GM06990 (cell line): ENCODE measurements around the gene KCTD11.

Experiments
- DNase-seq: peaks from one replicate; pipeline ENCODE4 v3.0.0-alpha.2; 2011; ENCODE audit not compliant: insufficient read length; ENCODE audit errors: extremely low read depth
- H3K27me3 ChIP-seq: replicated peaks from 2 replicates; pipeline ENCODE4 v1.6.0; 2011; ENCODE audit warnings: low read length; ENCODE audit not compliant: control insufficient read depth, insufficient read depth
- H3K36me3 ChIP-seq: 2 replicates; pipeline ENCODE4 v1.5.1; 2011; ENCODE audit warnings: low read length; ENCODE audit not compliant: control insufficient read depth, insufficient read depth
- H3K4me3 ChIP-seq: replicated peaks from 2 replicates; pipeline ENCODE4 v1.5.1; 2011; ENCODE audit warnings: low read depth, mild to moderate bottlenecking, control low read depth, low read length
- CTCF ChIP-seq: IDR thresholded peaks from 2 replicates; pipeline ENCODE4 v1.5.1; 2011; ENCODE audit warnings: low read length, control low read depth, mild to moderate bottlenecking, inconsistent platforms; ENCODE audit not compliant: insufficient read depth, poor library complexity, severe bottlenecking

The KCTD11 gene

GRCh38 chr17:7391307-7391706 lies 39.3 kb downstream of the KCTD11 start:
- H3K27me3 ChIP-seq: no peaks in the 10 kb centered on the region
- no peak for DNase-seq
- TF ChIP-seq CTCF: no peak
- H3K4me3 ChIP-seq: no peak overlapping the region
- H3K36me3 ChIP-seq: peaks cover 14% of the 10 kb centered on the region

GRCh38 chr17:7392696-7393612 lies 41.0 kb downstream of the KCTD11 start:
- no peaks in the 10 kb centered on the region for H3K27me3 ChIP-seq
- peak overlapping the region; percentile 89 for H3K4me3 ChIP-seq
- no peak for TF ChIP-seq CTCF
- DNase-seq: no peak
- peaks cover 14% of the 10 kb centered on the region for H3K36me3 ChIP-seq

- no peak for TF ChIP-seq CTCF
- Histone ChIP-seq H3K27me3 (no peaks in the 10 kb centered on the region), H3K4me3 (peak overlapping the region; percentile 89), H3K36me3 (peaks cover 13% of the 10 kb centered on the region)
- no peak for DNase-seq
These were observed 41.9 kb downstream of the KCTD11 start for GRCh38 chr17:7393613-7394451.

- DNase-seq: peak; percentile 87
- Histone ChIP-seq H3K4me3 (peak within 1 kb of the TSS; percentile 89), H3K36me3 (peaks cover 9% of the 10 kb centered on the region), H3K27me3 (no peaks in the 10 kb centered on the region)
- peak; percentile 47 for TF ChIP-seq CTCF
These were observed 42.7 kb downstream of the KCTD11 start, which contains the start of gene PLSCR3 for GRCh38 chr17:7394452-7395191. TSS of gene PLSCR3 (minus strand) at chr17:7394525. CDS start at chr17:7394110, 415 bp downstream.

- no peak for TF ChIP-seq CTCF
- H3K27me3 ChIP-seq: no peaks in the 10 kb centered on the region
- no peaks in the 10 kb centered on the region; the same call in none of the 2 replicates for H3K36me3 ChIP-seq
- DNase-seq: no peak
- H3K4me3 ChIP-seq: no peak overlapping the region
These were observed 44.2 kb downstream of the KCTD11 start for GRCh38 chr17:7396147-7396546.
